ENCODE results near the gene LHX5.
A peak's percentile ranks its signal among the peaks of the same experiment; 100 is the strongest.

Gene LHX5

GRCh38 chr12:113438523-113439300 is 33.0 kb downstream of the LHX5 start:
- no peak for DNase-seq

- no peak for DNase-seq
These were observed 34.0 kb downstream of the LHX5 start for GRCh38 chr12:113437729-113438100.

- no peak for DNase-seq
These were observed 34.5 kb downstream of the LHX5 start for GRCh38 chr12:113436993-113437728.

GRCh38 chr12:113436586-113436985 is 35.1 kb downstream of the LHX5 start:
- no peak for DNase-seq

GRCh38 chr12:113435367-113435766 is 36.3 kb downstream of the LHX5 start:
- DNase-seq: no peak

GRCh38 chr12:113432986-113433385 is 38.7 kb downstream of the LHX5 start:
- DNase-seq: no peak

GRCh38 chr12:113428482-113428881 is 43.2 kb downstream of the LHX5 start:
- DNase-seq: no peak

GRCh38 chr12:113427882-113428281 is 43.8 kb downstream of the LHX5 start:
- DNase-seq: no peak

GRCh38 chr12:113425960-113426453 is 45.7 kb downstream of the LHX5 start:
- DNase-seq: no peak

GRCh38 chr12:113424915-113425823 is 46.5 kb downstream of the LHX5 start:
- DNase-seq: peak in 1 of 3 experiments; percentile 52

GRCh38 chr12:113424456-113424855 is 47.2 kb downstream of the LHX5 start:
- no peak for DNase-seq

GRCh38 chr12:113422886-113423669 is 48.6 kb downstream of the LHX5 start:
- DNase-seq: no peak

- DNase-seq: no peak
These were observed 49.4 kb downstream of the LHX5 start, which contains the start of gene SDSL for GRCh38 chr12:113422030-113422885. Gene SDSL (plus strand): TSS chr12:113422380. CDS start chr12:113427983, 5,603 bp downstream.

GRCh38 chr12:113420996-113421595 is 50.6 kb downstream of the LHX5 start:
- DNase-seq: peak in 1 of 3 experiments; percentile 21

- DNase-seq: no peak
These were observed 53.3 kb downstream of the LHX5 start for GRCh38 chr12:113418213-113418879.

GRCh38 chr12:113416091-113416754 is 55.4 kb downstream of the LHX5 start:
- no peak for DNase-seq

- DNase-seq: no peak
These were observed 57.1 kb downstream of the LHX5 start for GRCh38 chr12:113414519-113415038.

GRCh38 chr12:113413488-113413939 is 58.2 kb downstream of the LHX5 start:
- DNase-seq: peak in 1 of 3 experiments; percentile 22
